H1 (cell line): ENCODE data around the gene TMEM165. TPM values are rescaled to one million over a fixed set of nuclear protein-coding genes. Genes with fewer than 3 reads are reported as not detected.

ENCODE experiments used
- CTCF ChIA-PET: fragments of 300-600 bp; sonication (Branson Sonifier 250); formaldehyde crosslinking; loops from one replicate; lab custom pipeline; 2021; ENCODE audit not compliant: partially characterized antibody; lab: Charles Lee
- POLR2A ChIA-PET: fragments of 300-600 bp; sonication (Branson Sonifier 250); formaldehyde crosslinking; loops from one replicate; lab custom pipeline; 2021; ENCODE audit warnings: inconsistent platforms; ENCODE audit not compliant: partially characterized antibody; lab: Charles Lee
- DNase-seq, 2 experiments: peaks; one replicate each; pipeline versions ENCODE4 v3.0.0 to v3.0.0-alpha.2; 2010 to 2022; ENCODE audit warnings: low spot score in 2 of 2, low read depth in 1 of 2, mixed read lengths in 1 of 2
- FAIRE-seq: peaks from 2 replicates; lab custom pipeline; 2011; peaks lifted over from hg19 to GRCh38; lab: Jason Lieb, UNC
- H2AFZ ChIP-seq: 2 replicates; pipeline ENCODE4 v1.8.1; 2012; ENCODE audit warnings: low read length, inconsistent platforms
- H2AK5ac ChIP-seq: 2 replicates; pipeline ENCODE4 v1.6.1; 2013; ENCODE audit warnings: low read depth, low read length
- H2BK120ac ChIP-seq: replicated peaks from 2 replicates; pipeline ENCODE3; 2013; ENCODE audit warnings: low read depth, low read length, inconsistent platforms
- H2BK12ac ChIP-seq: 2 replicates; pipeline ENCODE4 v1.6.1; 2013; ENCODE audit warnings: low read depth, low read length
- H2BK15ac ChIP-seq: 2 replicates; pipeline ENCODE4 v1.6.1; 2013; ENCODE audit warnings: low read length
- H2BK20ac ChIP-seq: 2 replicates; pipeline ENCODE4 v1.6.1; 2013; ENCODE audit warnings: low read length
- H2BK5ac ChIP-seq: 2 replicates; pipeline ENCODE4 v1.6.1; 2013; ENCODE audit warnings: low read depth, low read length
- H3K14ac ChIP-seq: 2 replicates; pipeline ENCODE4 v1.6.1; 2013; ENCODE audit warnings: inconsistent platforms; ENCODE audit not compliant: insufficient read length
- H3K18ac ChIP-seq: 2 replicates; pipeline ENCODE4 v1.6.1; 2013; ENCODE audit warnings: low read length; ENCODE audit errors: extremely low read depth
- H3K23ac ChIP-seq: 2 replicates; pipeline ENCODE4 v1.6.1; 2013; ENCODE audit warnings: inconsistent platforms; ENCODE audit not compliant: insufficient read length
- H3K23me2 ChIP-seq: 2 replicates; pipeline ENCODE4 v1.6.1; 2013; ENCODE audit warnings: low read depth, low read length
- H3K27ac ChIP-seq: 2 replicates; pipeline ENCODE4 v1.6.1; 2011; ENCODE audit warnings: low read depth, low read length, inconsistent platforms
- H3K27me3 ChIP-seq, 4 experiments: replicated peaks in 1 of 4; 1 replicate in 1 of 4; 2 replicates in 3 of 4; pipeline versions ENCODE4 v1.6.1 to v1.8.1; 2011 to 2013; ENCODE audit warnings: low read length in 3 of 4, mild to moderate bottlenecking in 3 of 4, inconsistent platforms in 2 of 4, mixed read lengths in 2 of 4, moderate library complexity in 1 of 4; ENCODE audit not compliant: control insufficient read depth in 3 of 4, insufficient read depth in 3 of 4; ENCODE audit errors: extremely low read depth in 1 of 4
- H3K36me3 ChIP-seq, 4 experiments: 2 replicates each; pipeline versions ENCODE4 v1.6.1 to v1.8.1; 2011 to 2013; ENCODE audit warnings: mild to moderate bottlenecking in 4 of 4, low read length in 3 of 4, moderate library complexity in 2 of 4, control low read depth in 1 of 4, inconsistent platforms in 1 of 4; ENCODE audit not compliant: insufficient read depth in 4 of 4, control insufficient read depth in 2 of 4
- H3K4ac ChIP-seq: replicated peaks from 2 replicates; pipeline ENCODE3; 2013; ENCODE audit warnings: low read length, low read depth, mixed read lengths, inconsistent platforms; ENCODE audit not compliant: insufficient read length
- H3K4me1 ChIP-seq, 4 experiments: replicated peaks in 1 of 4; 1 replicate in 1 of 4; 2 replicates in 3 of 4; pipeline versions ENCODE4 v1.6.1 to v1.8.1; 2011 to 2013; ENCODE audit warnings: low read length in 3 of 4, inconsistent platforms in 2 of 4, mixed read lengths in 1 of 4; ENCODE audit not compliant: insufficient read depth in 4 of 4, control insufficient read depth in 3 of 4
- H3K4me2 ChIP-seq, 2 experiments: 2 replicates each; pipeline versions ENCODE4 v1.6.1 to v1.8.1; 2011 to 2013; ENCODE audit warnings: low read depth in 2 of 2, low read length in 2 of 2, control low read depth in 1 of 2, inconsistent platforms in 1 of 2, mild to moderate bottlenecking in 1 of 2; ENCODE audit not compliant: insufficient read depth in 1 of 2
- H3K4me3 ChIP-seq, 4 experiments: fragments of 200-600, 300-600 bp in 1 of 4; sonication (generic), shearing (Covaris generic), sonication (Bioruptor Twin) in 1 of 4; 2 replicates each; pipeline versions ENCODE4 v1.5.1 to v1.8.1; 2011 to 2016; ENCODE audit warnings: low read length in 4 of 4, low read depth in 3 of 4, control low read depth in 2 of 4, inconsistent platforms in 2 of 4, mild to moderate bottlenecking in 2 of 4, mixed read lengths in 1 of 4, moderate library complexity in 1 of 4; ENCODE audit not compliant: insufficient read depth in 2 of 4; ENCODE audit errors: extremely low read depth in 1 of 4
- H3K56ac ChIP-seq: replicated peaks from 2 replicates; pipeline ENCODE3; 2013; ENCODE audit warnings: low read depth, mild to moderate bottlenecking, mixed read lengths, low read length, inconsistent platforms; ENCODE audit not compliant: insufficient read length
- H3K79me1 ChIP-seq: 2 replicates; pipeline ENCODE4 v1.6.1; 2013; ENCODE audit warnings: low read depth, low read length, control low read depth
- H3K79me2 ChIP-seq, 2 experiments: 2 replicates each; pipeline versions ENCODE4 v1.6.1 to v1.8.1; 2012 to 2013; ENCODE audit warnings: low read length in 2 of 2, mild to moderate bottlenecking in 2 of 2, inconsistent platforms in 1 of 2; ENCODE audit not compliant: insufficient read depth in 2 of 2, control insufficient read depth in 1 of 2
- H3K9ac ChIP-seq, 4 experiments: replicated peaks in 1 of 4; 1 replicate in 1 of 4; 2 replicates in 3 of 4; pipeline versions ENCODE4 v1.6.1 to v1.8.1; 2011 to 2013; ENCODE audit warnings: low read depth in 3 of 4, low read length in 3 of 4, control low read depth in 2 of 4, mild to moderate bottlenecking in 2 of 4, moderate library complexity in 2 of 4, inconsistent platforms in 1 of 4; ENCODE audit errors: extremely low read depth in 1 of 4
- H3K9me3 ChIP-seq, 2 experiments: 2 replicates each; pipeline versions ENCODE4 v1.6.1 to v1.8.1; 2012 to 2013; ENCODE audit warnings: mild to moderate bottlenecking in 2 of 2, moderate library complexity in 2 of 2, control low read depth in 1 of 2, inconsistent platforms in 1 of 2, low read depth in 1 of 2, low read length in 1 of 2, mixed read lengths in 1 of 2; ENCODE audit not compliant: insufficient read depth in 2 of 2
- H4K20me1 ChIP-seq, 2 experiments: replicated peaks in 1 of 2; 2 replicates each; pipeline versions ENCODE3 to v1.8.1; 2011 to 2013; ENCODE audit warnings: inconsistent platforms in 2 of 2, low read length in 2 of 2, mild to moderate bottlenecking in 1 of 2; ENCODE audit not compliant: insufficient read depth in 2 of 2, control insufficient read depth in 1 of 2
- H4K5ac ChIP-seq: 2 replicates; pipeline ENCODE4 v1.6.1; 2013; ENCODE audit warnings: low read length, low read depth, mixed read lengths, inconsistent platforms; ENCODE audit not compliant: insufficient read length
- H4K8ac ChIP-seq: 2 replicates; pipeline ENCODE4 v1.8.0; 2013; ENCODE audit warnings: mild to moderate bottlenecking, moderate library complexity, low read length, inconsistent platforms; ENCODE audit not compliant: insufficient read depth; ENCODE audit errors: extremely low read depth
- H4K91ac ChIP-seq: replicated peaks from 2 replicates; pipeline ENCODE3; 2013; ENCODE audit warnings: low read length, mixed read lengths, inconsistent platforms; ENCODE audit not compliant: insufficient read length
- JUND ChIP-seq: IDR thresholded peaks from 2 replicates; pipeline ENCODE4 v1.6.1; 2011; ENCODE audit warnings: mild to moderate bottlenecking, improper control_type of control experiment, low read length
- KDM4A ChIP-seq: IDR thresholded peaks from one replicate; pipeline ENCODE4 v1.7.1; 2012; ENCODE audit warnings: low read depth, mild to moderate bottlenecking, moderate library complexity, low read length, inconsistent platforms; ENCODE audit not compliant: severe bottlenecking
- SP4 ChIP-seq: IDR thresholded peaks from 2 replicates; pipeline ENCODE4 v1.6.1; 2012; ENCODE audit warnings: low read length, inconsistent platforms
- WGBS, 2 experiments: shearing (Covaris generic) in 1 of 2; methylation state at CpG; one replicate each; pipeline versions ENCODE4 v1.1.6 to v1.1.7; 2013 to 2015; ENCODE audit warnings: low lambda C conversion rate in 2 of 2, mixed read lengths in 2 of 2, inconsistent platforms in 1 of 2, low coverage in 1 of 2, missing lambda C conversion rate in 1 of 2; ENCODE audit not compliant: insufficient replicate concordance in 2 of 2, insufficient coverage in 1 of 2, insufficient read length in 1 of 2; ENCODE audit errors: extremely low coverage in 1 of 2, missing lambda C conversion rate in 1 of 2; 5-methylcytosine and 5-hydroxymethylcytosine counted together
- polyA plus RNA-seq, 7 experiments: library from polyadenylated mRNA; depleted of rRNA in 3 of 7; stranded (reverse) in 5 of 7; unstranded in 2 of 7; fragments of >200 nt in 5 of 7; fragments of 200-250 nt in 2 of 7; gene quantifications; 1 replicate in 5 of 7; 2 replicates in 1 of 7; 4 replicates in 1 of 7; pipeline versions ENCODE4 v1.2.1 to v1.2.3, GENCODE V29; 2011 to 2013; ENCODE audit warnings: missing spikeins in 2 of 7, mixed read lengths in 2 of 7
- total RNA-seq: library from RNA; stranded (reverse); fragmentation: NEBNext Ultra II Directional; extraction: Animal tissue kit (Norgen Biotek cat#: 25700); gene quantifications from 2 replicates; pipeline ENCODE4 v1.2.1, GENCODE V29; 2021

The TMEM165 gene
- total and polyA plus RNA-seq, 2 of the 8 experiments (the other 6 are each of a cell fraction or from before 2014, with no cell fraction given), result 85.5 to 125 TPM

DNA sequence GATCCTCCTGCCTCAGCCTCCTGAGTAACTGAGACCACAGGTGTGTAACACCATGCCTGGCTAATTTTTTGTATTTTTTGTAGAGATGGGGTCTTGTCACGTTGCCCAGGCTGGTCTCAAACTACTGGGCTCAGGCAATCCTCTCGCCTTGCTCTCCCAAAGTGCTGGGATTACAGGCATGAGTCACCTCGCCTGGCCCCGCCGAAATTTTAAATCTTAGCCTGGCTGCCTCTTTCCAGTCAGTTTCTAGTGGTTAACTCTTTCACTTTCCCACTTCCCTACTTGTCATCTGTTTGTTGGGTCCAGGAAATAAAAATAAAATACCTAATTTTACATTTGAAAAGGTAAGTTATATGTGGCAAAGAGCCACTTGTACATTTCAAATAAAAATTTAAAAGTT is 62.4 kb downstream of the TMEM165 start:
- Histone ChIP-seq H3K23me2 (no peaks in the 10 kb centered on the region), H4K8ac (no peak overlapping the region), H3K36me3 (peaks cover 0 to 9% (median 2%) of the 10 kb centered on the region in 4 experiments; a peak in 3 of 8 replicates), H3K4me1 (no peaks in the 10 kb centered on the region), H2BK20ac (no peak overlapping the region), H3K79me1 (no peaks in the 10 kb centered on the region), H4K91ac (no peak overlapping the region), H4K5ac (no peak overlapping the region), H3K27ac (no peak overlapping the region), H4K20me1 (peaks cover 0 to 1% of the 10 kb centered on the region in 2 experiments), H3K4me3 (no peak overlapping the region), H3K56ac (no peak overlapping the region), H3K79me2 (no peaks in the 10 kb centered on the region), H2AK5ac (no peak overlapping the region), H3K4ac (no peak overlapping the region), H3K23ac (no peak overlapping the region), H3K18ac (no peak overlapping the region), H2AFZ (no peak overlapping the region), H3K4me2 (no peak overlapping the region), H3K27me3 (no peaks in the 10 kb centered on the region), H2BK12ac (no peak overlapping the region), H2BK15ac (no peak overlapping the region), H3K9me3 (no peaks in the 10 kb centered on the region), H3K14ac (no peak overlapping the region), H2BK120ac (no peak overlapping the region), H3K9ac (no peak overlapping the region), H2BK5ac (no peak overlapping the region)
- ChIA-PET CTCF (no interaction called here), POLR2A (no interaction called here)
- DNase-seq (no peak), FAIRE-seq (no peak)
- TF ChIP-seq KDM4A (no peak), JUND (no peak), SP4 (no peak)
- 89% methylated on average over 5 of the region's 5 CpGs; no CpG with 5 or more reads in 1 of the 2 experiments for WGBS, 2 experiments
